K562 (cell line): Measurements from ENCODE around the gene LHFPL5. TPM values are rescaled to one million over a fixed set of nuclear protein-coding genes. Genes with fewer than 3 reads are reported as not detected.

Experiments
- ASH1L ChIP-seq: fragments of 450-650 bp; IDR thresholded peaks from 2 replicates; pipeline ENCODE4 v1.6.1; 2018; ENCODE audit warnings: borderline replicate concordance, mild to moderate bottlenecking, low read depth; ENCODE audit not compliant: partially characterized antibody
- BRD9 ChIP-seq: fragments of 450-650 bp; IDR thresholded peaks from 2 replicates; pipeline ENCODE4 v1.6.1; 2018; ENCODE audit warnings: low read depth; ENCODE audit not compliant: partially characterized antibody
- CSDE1 ChIP-seq, 2 experiments: fragments of 450-650 bp; IDR thresholded peaks; 2 replicates each; pipeline ENCODE4 v1.6.1; 2016; ENCODE audit warnings: mild to moderate bottlenecking in 1 of 2
- DNMT1 ChIP-seq: fragments of 450-650 bp; IDR thresholded peaks from 2 replicates; pipeline ENCODE4 v1.6.1; 2016; ENCODE audit warnings: antibody characterized with exemption, mild to moderate bottlenecking
- GATA2 ChIP-seq: sonication (generic); formaldehyde crosslinking; IDR thresholded peaks from 2 replicates; pipeline ENCODE4 v1.4.0; 2020; ENCODE audit warnings: mild to moderate bottlenecking, missing genetic modification reagents
- GTF2E2 ChIP-seq: fragments of 200-800 bp; sonication (Bioruptor generic); IDR thresholded peaks from 2 replicates; pipeline ENCODE4 v1.6.1; 2016; ENCODE audit warnings: missing genetic modification characterization, missing compliant biosample characterization
- HEY1 ChIP-seq: fragments of 250-450 bp; sonication (Bioruptor Pico); IDR thresholded peaks from 2 replicates; pipeline ENCODE4 v1.5.0; 2020; ENCODE audit warnings: mild to moderate bottlenecking, moderate library complexity, borderline replicate concordance
- HOXB6 ChIP-seq: fragments of 250-450 bp; sonication (Bioruptor Pico); IDR thresholded peaks from 2 replicates; pipeline ENCODE4 v1.5.1; 2022; ENCODE audit warnings: mild to moderate bottlenecking, borderline replicate concordance
- MYBL2 ChIP-seq, 2 experiments: fragments of 450-650 bp in 1 of 2; sonication (generic) in 1 of 2; formaldehyde crosslinking in 1 of 2; IDR thresholded peaks; 2 replicates each; pipeline versions ENCODE4 v1.6.1 to v1.8.1; 2017 to 2022; ENCODE audit warnings: borderline replicate concordance in 1 of 2, inconsistent platforms in 1 of 2, low read depth in 1 of 2, mild to moderate bottlenecking in 1 of 2, missing genetic modification reagents in 1 of 2, moderate library complexity in 1 of 2
- NFATC3 ChIP-seq: fragments of 450-650 bp; IDR thresholded peaks from 2 replicates; pipeline ENCODE4 v1.6.1; 2017; ENCODE audit warnings: mild to moderate bottlenecking
- OTX1 ChIP-seq: fragments of 450-650 bp; formaldehyde crosslinking; IDR thresholded peaks from 2 replicates; pipeline ENCODE4 v1.4.0; 2022; ENCODE audit warnings: mild to moderate bottlenecking
- TSC22D4 ChIP-seq: fragments of 450-650 bp; IDR thresholded peaks from 2 replicates; pipeline ENCODE4 v1.6.1; 2016; ENCODE audit warnings: missing genetic modification characterization, missing biosample characterization, control low read depth
- ZBTB7A ChIP-seq: IDR thresholded peaks from 2 replicates; pipeline ENCODE4 v1.6.1; 2011; ENCODE audit warnings: low read depth, mild to moderate bottlenecking, low read length, moderate library complexity, borderline replicate concordance; ENCODE audit not compliant: control insufficient read depth
- ZFPM2 ChIP-seq: fragments of 250-450 bp; sonication (Bioruptor Pico); IDR thresholded peaks from 2 replicates; pipeline ENCODE4 v1.5.1; 2022; ENCODE audit warnings: mild to moderate bottlenecking
- ZNF140 ChIP-seq: fragments of 250-450 bp; sonication (Bioruptor Pico); IDR thresholded peaks from 2 replicates; pipeline ENCODE4 v1.8.0; 2021; ENCODE audit warnings: moderate library complexity, mild to moderate bottlenecking, inconsistent platforms
- ZNF584 ChIP-seq: fragments of 200-800 bp; sonication (Bioruptor generic); IDR thresholded peaks from 2 replicates; pipeline ENCODE4 v1.6.1; 2016; ENCODE audit warnings: low read depth, mild to moderate bottlenecking, missing genetic modification characterization, missing compliant biosample characterization
- ZNF707 ChIP-seq: fragments of 250-450 bp; sonication (Bioruptor Pico); conservative IDR thresholded peaks from 2 replicates; pipeline ENCODE4 v1.8.0; 2022; ENCODE audit warnings: inconsistent platforms, mild to moderate bottlenecking, moderate library complexity
- ZNF717 ChIP-seq: fragments of 250-450 bp; sonication (Bioruptor Pico); IDR thresholded peaks from 2 replicates; pipeline ENCODE4 v1.5.0; 2021
- polyA plus RNA-seq, 8 experiments: library from polyadenylated mRNA; depleted of rRNA in 4 of 8; stranded (reverse) in 5 of 8; unstranded in 3 of 8; fragments of >200 nt; fragmentation: Nextera tagmentation in 2 of 8; fragmentation: Illumina TruSeq in 1 of 8; extraction: Ambion mirVana in 2 of 8; extraction: Trizol in 1 of 8; gene quantifications; 2 replicates each; pipeline versions ENCODE4 v1.2.1 to v1.2.3, GENCODE V29; 2011 to 2014; ENCODE audit warnings: inconsistent platforms in 1 of 8, missing spikeins in 1 of 8
- total RNA-seq, 7 experiments: library from RNA; depleted of rRNA in 6 of 7; stranded (reverse); fragments of >200 nt in 6 of 7; fragmentation: Illumina TruSeq in 2 of 7; extraction: Trizol in 2 of 7; gene quantifications; 2 replicates each; pipeline versions ENCODE4 v1.2.1 to v1.2.3, GENCODE V29; 2011 to 2021; ENCODE audit warnings: low replicate concordance in 1 of 7
- TF ChIP-seq, protein P1 (sequence below): fragments of 250-450 bp; sonication (Bioruptor Pico); IDR thresholded peaks from 2 replicates; pipeline ENCODE4 v1.5.0; 2021
- TF ChIP-seq, protein P2 (sequence below): fragments of 200-800 bp; sonication (Bioruptor generic); IDR thresholded peaks from 2 replicates; pipeline ENCODE4 v1.6.1; 2017; ENCODE audit warnings: missing genetic modification characterization, missing compliant biosample characterization
- TF ChIP-seq, protein P3 (sequence below): fragments of 250-450 bp; sonication (Bioruptor Pico); IDR thresholded peaks from 2 replicates; pipeline ENCODE4 v1.4.0; 2020; ENCODE audit warnings: mild to moderate bottlenecking, moderate library complexity
- TF ChIP-seq, protein P4 (sequence below): fragments of 450-650 bp; formaldehyde crosslinking; IDR thresholded peaks from 2 replicates; pipeline ENCODE4 v1.4.0; 2020; ENCODE audit warnings: mild to moderate bottlenecking, moderate library complexity

LHFPL5 gene
- total and polyA plus RNA-seq, 9 of the 15 experiments (the other 6 are each of a cell fraction or from before 2014, with no cell fraction given) = not detected

DNA sequence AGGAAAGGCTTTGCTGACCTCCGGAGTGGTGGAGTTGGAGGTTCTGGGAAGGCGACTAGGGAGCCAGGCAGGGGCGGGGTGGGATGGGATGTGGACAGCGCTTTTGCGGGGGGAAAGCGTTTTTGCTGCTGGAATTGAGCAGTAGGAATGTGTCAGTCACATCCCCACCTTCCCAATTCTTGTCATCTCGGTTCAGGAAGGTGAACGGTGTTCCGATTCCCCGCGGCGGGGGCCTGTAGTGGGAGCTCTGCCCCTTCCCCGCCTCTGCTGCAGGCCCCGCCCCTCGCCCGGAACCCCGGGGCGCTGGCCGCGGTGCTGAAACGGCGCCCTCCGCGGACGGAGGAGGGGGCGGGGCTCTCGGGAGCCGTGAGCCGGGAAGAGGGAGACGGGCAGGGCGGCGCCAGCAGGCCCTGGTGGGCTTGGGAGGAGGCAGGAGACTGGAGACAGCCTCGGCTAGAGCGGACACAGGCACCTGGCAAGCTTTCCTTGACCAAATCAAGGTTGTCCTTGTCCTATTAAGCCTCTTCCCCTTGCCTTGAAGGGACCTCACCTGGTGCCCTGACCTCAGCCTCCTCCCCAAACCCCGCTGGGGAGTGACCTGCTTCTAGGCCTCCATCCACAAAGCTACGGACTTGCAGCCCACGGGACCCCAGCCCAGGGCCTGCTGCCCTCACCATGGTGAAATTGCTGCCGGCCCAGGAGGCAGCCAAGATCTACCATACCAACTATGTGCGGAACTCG is at the start of gene LHFPL5 (continued):
- TF ChIP-seq ZNF707 (CRISPR knock-in tag) = no peak
- TF ChIP-seq HEY1 (CRISPR knock-in tag) = no peak
- TF ChIP-seq GATA2 = no peak
- TF ChIP-seq, protein P1, sequence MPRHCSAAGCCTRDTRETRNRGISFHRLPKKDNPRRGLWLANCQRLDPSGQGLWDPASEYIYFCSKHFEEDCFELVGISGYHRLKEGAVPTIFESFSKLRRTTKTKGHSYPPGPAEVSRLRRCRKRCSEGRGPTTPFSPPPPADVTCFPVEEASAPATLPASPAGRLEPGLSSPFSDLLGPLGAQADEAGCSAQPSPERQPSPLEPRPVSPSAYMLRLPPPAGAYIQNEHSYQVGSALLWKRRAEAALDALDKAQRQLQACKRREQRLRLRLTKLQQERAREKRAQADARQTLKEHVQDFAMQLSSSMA (CRISPR knock-in tag) = no peak
- TF ChIP-seq MYBL2 (IDR thresholded peaks at IDR 0.05; ENCODE audit: low read depth) = no peak
- no peak for TF ChIP-seq MYBL2 (CRISPR knock-in tag; IDR thresholded peaks at IDR 0.05; ENCODE audit: borderline replicate concordance)
- TF ChIP-seq GTF2E2 (tag) = no peak
- no peak for TF ChIP-seq OTX1
- no peak for TF ChIP-seq ZNF584 (CRISPR knock-in tag)
- no peak for TF ChIP-seq ZNF717 (CRISPR knock-in tag)
- TF ChIP-seq HOXB6 = no peak
- no peak for TF ChIP-seq DNMT1
- no peak for TF ChIP-seq CSDE1 (IDR thresholded peaks at IDR 0.05)
- TF ChIP-seq ZFPM2 = no peak
- TF ChIP-seq ASH1L = no peak
- peak; percentile 93 for TF ChIP-seq ZBTB7A
- no peak for TF ChIP-seq TSC22D4 (tag)
- TF ChIP-seq, protein P2, sequence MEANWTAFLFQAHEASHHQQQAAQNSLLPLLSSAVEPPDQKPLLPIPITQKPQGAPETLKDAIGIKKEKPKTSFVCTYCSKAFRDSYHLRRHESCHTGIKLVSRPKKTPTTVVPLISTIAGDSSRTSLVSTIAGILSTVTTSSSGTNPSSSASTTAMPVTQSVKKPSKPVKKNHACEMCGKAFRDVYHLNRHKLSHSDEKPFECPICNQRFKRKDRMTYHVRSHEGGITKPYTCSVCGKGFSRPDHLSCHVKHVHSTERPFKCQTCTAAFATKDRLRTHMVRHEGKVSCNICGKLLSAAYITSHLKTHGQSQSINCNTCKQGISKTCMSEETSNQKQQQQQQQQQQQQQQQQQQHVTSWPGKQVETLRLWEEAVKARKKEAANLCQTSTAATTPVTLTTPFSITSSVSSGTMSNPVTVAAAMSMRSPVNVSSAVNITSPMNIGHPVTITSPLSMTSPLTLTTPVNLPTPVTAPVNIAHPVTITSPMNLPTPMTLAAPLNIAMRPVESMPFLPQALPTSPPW (CRISPR knock-in tag) = peak; percentile 88
- TF ChIP-seq, protein P3, sequence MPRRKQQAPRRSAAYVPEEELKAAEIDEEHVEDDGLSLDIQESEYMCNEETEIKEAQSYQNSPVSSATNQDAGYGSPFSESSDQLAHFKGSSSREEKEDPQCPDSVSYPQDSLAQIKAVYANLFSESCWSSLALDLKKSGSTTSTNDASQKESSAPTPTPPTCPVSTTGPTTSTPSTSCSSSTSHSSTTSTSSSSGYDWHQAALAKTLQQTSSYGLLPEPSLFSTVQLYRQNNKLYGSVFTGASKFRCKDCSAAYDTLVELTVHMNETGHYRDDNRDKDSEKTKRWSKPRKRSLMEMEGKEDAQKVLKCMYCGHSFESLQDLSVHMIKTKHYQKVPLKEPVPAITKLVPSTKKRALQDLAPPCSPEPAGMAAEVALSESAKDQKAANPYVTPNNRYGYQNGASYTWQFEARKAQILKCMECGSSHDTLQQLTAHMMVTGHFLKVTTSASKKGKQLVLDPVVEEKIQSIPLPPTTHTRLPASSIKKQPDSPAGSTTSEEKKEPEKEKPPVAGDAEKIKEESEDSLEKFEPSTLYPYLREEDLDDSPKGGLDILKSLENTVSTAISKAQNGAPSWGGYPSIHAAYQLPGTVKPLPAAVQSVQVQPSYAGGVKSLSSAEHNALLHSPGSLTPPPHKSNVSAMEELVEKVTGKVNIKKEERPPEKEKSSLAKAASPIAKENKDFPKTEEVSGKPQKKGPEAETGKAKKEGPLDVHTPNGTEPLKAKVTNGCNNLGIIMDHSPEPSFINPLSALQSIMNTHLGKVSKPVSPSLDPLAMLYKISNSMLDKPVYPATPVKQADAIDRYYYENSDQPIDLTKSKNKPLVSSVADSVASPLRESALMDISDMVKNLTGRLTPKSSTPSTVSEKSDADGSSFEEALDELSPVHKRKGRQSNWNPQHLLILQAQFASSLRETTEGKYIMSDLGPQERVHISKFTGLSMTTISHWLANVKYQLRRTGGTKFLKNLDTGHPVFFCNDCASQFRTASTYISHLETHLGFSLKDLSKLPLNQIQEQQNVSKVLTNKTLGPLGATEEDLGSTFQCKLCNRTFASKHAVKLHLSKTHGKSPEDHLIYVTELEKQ (CRISPR knock-in tag) = no peak
- TF ChIP-seq, protein P4, sequence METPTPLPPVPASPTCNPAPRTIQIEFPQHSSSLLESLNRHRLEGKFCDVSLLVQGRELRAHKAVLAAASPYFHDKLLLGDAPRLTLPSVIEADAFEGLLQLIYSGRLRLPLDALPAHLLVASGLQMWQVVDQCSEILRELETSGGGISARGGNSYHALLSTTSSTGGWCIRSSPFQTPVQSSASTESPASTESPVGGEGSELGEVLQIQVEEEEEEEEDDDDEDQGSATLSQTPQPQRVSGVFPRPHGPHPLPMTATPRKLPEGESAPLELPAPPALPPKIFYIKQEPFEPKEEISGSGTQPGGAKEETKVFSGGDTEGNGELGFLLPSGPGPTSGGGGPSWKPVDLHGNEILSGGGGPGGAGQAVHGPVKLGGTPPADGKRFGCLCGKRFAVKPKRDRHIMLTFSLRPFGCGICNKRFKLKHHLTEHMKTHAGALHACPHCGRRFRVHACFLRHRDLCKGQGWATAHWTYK (CRISPR knock-in tag) = peak; percentile 71; the same call in 1 of the 2 replicates
- no peak for TF ChIP-seq BRD9
- no peak for TF ChIP-seq ZNF140 (CRISPR knock-in tag)
- TF ChIP-seq NFATC3 = no peak
